HG03457 (cell line): ENCODE results near the gene FHL2.
"Not testable (repeated sequence)": the region's sequence is repeated elsewhere in the genome, so short reads cannot be mapped to it uniquely, and the experiment has no call there.

Experiments
- ATAC-seq: cut with Tn5 transposase; IDR thresholded peaks from one replicate; pipeline ENCODE4 v1.9.1; 2021; ENCODE audit warnings: moderate number of reproducible peaks; ENCODE audit not compliant: unreplicated experiment

FHL2 gene

DNA sequence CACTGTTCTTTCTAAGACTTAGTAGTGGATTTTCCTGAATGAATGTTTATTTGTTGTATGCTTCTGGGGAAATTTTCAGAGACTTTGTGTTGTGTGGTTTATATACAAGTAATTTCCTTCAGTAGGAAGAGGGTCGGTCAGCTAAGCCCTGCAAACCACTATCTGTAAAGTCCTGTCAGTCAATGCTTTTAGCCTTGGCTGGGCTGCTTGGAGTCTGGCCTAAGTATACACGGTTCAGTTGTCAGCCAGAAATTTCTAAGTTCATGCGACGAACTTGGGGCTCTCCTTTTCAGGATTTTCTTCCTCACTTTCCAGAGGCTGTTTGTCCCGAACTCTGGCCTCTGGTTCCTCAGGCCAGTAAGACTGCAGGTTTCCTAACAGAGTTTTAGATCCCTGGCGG, 40.3 kb downstream of the FHL2 start:
- no peak for ATAC-seq

DNA sequence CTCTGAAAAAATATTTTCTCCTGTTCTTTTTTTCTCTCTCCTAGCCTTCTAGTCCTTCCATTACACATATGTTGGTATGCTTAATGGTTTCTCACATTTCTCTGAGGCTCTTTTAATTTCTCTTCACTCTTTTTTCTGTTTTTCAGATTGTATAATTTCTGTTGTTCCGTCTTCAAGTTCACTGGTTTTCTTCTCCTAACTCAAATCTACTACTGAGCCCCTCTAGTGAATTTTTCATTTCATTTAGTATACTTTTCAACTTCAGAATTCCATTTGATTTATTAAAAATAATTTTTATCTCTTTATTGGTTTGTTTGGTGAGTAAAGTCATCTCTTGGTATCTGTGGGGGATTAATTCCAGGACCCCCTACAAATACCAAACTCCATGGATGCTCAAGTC, 41.7 kb downstream of the FHL2 start:
- ATAC-seq: no peak

DNA sequence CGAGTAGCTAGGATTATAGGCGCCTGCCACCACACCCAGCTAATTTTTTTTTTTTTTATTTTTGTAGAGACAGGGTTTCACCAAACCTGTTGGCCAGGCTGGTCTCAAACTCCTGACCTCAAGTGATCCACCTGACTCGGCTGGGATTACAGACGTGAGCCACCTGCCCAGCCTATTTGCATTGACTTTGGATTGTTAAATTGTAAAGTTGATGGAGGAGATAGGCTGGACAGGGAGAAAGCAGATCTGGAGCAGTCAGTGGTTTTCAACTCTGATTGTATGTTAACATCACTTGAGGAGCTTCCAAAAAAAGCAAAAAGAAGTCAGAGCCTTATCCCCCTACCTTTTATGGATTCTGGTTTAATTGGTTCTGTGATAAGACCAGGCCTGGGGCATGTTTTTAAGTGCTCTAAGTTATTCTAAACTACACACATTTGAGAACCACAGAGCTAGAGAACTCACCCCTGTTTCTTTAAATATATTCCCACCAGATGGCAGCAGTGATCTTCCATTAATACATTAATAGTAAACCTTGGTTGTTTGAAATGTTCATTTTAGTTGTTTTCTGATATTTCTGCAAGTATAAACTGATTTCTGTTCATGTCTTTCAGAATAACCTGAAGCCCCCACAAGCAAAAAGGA, 54.0 kb downstream of the FHL2 start:
- ATAC-seq: no peak

DNA sequence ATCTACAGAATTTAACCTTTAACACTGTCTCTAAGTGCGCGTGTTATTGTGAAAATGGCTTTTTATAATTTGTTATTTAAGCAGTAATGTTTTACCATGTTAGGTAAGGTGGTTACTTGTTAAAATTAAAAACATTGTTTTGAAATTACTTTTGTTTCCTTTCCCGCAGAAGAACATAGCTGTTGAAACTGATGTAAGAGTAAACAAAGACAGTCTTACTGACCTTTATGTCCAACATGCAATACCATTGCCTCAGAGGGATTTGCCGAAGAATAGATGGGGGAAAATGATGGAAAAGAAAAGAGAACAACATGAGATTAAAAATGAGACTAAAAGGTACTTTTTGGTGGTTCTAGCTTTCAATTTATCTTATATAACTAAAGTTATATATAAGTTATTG, 59.4 kb downstream of the FHL2 start:
- no peak for ATAC-seq

DNA sequence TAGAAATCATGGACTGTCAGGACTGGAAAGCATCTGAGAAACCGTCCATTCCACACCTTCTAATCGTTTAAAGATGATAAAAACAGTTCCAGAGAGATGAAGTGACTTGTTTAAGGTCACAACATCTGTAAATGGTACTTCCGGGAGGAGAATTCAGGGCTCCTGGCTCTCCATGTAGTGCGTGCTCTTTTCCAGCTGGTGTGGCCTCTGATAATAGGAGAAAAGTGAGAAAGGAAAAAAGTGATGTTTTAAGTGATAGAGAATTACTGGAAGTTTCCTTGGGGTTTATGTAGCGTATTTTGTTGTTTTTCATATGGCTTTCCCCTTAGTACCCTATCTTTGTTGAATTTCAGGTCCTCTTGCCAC, 60.8 kb downstream of the FHL2 start:
- ATAC-seq: peak; percentile 11

DNA sequence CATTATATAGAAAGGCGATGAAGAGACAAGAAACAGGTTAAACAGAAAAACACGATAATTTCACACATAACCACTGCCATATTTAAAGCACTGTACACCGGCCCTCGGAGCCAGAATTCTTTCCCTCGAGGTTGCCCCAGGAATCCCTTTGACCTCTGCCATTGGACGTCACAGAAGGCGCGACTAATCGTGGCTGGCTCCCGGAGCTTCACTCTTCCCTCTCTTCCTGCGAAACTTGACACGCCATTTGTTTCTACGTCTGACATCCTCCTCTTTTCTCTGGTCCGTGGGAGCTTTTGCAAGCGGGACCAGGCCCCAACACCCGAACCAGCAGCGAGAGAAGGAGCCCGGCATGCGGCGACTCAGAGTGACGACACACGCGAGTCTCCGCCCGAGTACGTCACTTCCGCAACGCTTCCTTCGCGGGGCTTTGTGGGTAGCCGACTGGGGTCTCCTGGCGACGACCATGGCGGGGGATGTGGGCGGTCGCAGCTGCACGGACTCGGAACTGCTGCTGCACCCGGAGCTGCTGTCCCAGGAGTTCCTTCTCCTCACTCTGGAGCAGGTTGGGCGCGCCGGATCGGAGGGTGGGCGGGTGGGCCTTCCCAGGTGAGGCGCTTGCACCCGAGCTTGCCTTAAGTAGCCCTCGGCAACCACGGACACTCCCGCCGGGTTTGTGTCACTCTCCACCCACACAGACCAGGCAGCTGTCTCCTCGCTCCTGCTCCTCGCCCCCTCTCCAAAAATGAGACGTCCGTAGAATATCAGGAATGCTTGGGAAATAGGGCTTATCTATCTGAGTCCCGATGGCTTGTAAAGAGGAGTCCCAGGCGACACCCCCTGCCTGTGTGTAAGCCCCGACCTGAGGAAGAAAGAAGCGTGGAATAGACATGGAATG, 61.5 kb downstream of the FHL2 start, which contains the start of gene C2orf49:
TSS of gene C2orf49 (plus strand) at position 419 of the 898 bp plus-strand sequence. CDS start at position 467, 48 bp downstream.
- peak; percentile 77 for ATAC-seq

DNA sequence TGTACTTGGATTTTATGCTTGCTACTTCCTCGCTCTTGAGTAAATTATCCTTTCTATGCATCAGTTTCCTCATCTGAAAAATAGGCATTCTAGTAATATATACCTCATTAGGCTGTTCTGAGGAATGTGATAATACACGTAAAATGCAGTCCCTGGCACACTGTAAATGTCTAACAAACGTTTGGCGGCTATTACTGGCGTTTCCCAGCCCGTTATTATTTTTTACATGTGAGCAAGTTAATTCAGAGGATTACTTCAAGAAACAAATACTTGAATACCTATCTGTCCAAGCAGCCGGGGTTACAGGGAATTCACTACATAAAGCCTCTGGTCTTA, 62.1 kb downstream of the FHL2 start:
- ATAC-seq: no peak

DNA sequence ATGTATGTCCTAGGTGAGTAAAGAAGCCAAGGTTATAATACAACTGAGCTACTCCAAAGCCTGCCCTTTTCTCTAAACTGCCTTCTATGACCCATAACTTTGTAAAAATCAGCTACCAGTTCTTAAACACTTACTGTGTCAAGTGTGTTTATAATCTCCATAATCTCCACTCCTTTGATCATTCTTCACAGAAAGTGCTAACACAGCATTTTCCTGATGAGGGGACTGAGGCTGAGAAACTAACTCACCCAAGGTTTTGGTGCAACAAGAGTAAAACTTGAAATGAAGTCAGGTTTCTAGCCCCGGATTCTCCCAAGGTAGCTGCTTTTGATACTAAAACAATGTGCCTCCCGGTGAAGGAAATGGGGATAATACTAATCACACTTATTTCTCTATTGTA, 63.4 kb downstream of the FHL2 start:
- no peak for ATAC-seq

DNA sequence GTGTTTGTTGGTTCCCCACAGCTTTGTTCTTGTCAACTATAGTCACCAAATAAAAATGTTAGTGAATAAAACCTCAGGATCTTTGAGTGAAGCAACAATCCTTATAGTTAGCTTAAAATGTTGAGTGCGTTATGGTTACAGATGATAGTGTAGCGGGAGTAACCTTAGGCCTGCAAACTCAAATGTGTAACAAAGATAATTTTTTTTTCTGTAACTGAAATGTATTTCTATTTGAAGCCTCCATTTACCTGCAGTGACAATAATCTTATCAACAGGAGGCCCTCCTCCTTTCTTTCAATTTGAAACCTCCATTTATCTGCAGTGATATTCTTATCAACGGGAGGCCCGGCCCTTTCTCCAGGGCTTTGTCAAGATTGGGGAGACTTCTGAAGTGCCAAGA, 64.6 kb downstream of the FHL2 start:
- ATAC-seq: no peak

DNA sequence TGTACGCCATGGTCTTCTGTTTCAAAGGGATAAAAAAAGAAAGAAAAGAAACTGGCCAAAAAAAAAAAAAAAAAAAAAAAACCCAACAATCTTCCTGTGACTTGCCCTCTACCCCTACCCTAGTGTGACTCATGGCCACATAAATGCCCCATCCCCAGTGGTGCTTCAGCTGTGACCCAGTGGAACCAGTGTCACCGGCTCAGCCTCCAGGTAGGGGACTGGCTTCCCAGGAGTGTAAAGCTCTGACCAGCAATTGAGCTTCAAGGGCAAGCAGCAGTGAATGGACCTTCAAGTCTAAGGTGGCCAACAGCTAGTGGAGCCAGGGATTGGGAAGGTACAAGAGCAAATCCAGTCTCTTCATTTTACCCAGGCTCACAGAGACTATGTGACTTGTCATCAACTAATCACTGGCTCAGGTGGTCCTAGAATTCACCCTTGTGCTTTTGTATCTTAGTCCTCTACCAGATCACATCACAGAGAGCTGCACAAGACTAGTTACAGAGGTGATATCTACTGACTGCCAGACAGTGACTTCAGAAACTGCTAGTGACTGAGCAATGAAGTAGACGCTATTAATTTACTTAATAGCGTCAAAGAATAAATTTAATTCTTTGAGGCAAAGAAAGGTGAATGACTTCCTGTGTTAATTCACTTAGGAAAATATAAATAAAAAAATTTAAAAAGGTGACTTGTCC, 68.0 kb downstream of the FHL2 start:
- ATAC-seq: no peak

DNA sequence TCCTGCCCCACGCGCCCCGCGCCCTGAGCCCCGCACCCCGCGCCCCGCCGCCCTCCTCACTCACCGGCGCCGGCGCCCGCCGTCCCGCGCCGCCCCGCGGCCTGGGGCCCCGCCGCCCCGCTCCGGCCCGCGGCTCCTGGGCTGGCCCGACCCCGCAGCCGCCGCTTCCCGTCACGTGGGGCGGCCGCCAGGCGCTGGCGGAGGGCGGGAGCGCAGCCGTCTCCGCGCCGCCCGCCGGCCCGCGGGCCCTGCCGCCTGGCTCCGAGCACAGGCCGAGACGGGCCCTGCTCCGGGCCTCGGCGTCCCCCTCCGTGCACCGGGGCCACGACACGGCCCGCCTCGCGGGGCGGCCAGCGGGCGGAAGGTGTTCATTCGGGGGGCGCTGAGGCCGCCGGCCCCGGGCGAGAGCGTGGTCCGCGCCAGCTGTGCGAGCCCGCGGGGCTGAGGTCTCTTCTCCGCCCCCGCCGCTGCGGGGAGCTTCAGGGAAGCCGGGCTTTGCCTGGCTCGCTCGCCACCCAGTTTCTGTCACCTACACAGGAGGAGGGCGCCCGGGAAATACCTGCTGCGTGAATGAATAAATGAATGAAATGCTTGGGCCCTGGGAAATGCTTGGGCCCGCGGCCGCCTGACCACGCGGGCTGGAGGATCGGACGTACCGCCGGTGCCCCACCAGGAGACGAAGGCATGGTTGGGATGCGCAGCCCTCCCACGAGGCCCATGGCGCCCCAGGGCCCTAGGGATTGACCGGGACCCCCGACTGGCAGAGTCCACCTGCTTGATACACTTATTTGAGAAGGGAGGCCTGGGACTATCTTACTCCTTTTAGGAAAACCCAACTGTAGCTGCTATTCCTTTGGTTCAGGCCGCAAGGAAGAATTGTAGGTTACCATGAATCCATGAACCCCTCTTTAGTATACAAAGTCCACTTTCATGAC, 69.0 kb downstream of the FHL2 start, which contains the start of gene TGFBRAP1:
TSS of gene TGFBRAP1 (minus strand) at position 175 of the 935 bp plus-strand sequence. CDS start 21,434 bp downstream, outside the sequence.
- peak; percentile 56 for ATAC-seq

DNA sequence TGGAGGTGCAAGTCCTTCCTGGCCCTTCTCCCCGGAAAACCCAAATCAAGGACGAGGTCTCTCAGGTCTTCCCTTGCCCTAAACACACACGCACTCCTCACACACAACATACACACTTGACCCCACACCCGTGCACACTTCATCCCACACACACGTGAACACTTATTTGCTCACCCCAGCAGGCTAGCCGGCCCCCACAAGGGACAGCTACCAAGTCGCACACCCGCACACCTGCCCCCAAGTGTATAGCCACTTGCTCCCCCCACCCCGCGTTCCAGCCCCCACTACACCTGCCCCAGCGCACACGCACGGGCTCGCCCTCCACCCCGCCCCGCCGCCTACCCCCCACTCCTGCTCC, 69.7 kb downstream of the FHL2 start:
- ATAC-seq: no peak

DNA sequence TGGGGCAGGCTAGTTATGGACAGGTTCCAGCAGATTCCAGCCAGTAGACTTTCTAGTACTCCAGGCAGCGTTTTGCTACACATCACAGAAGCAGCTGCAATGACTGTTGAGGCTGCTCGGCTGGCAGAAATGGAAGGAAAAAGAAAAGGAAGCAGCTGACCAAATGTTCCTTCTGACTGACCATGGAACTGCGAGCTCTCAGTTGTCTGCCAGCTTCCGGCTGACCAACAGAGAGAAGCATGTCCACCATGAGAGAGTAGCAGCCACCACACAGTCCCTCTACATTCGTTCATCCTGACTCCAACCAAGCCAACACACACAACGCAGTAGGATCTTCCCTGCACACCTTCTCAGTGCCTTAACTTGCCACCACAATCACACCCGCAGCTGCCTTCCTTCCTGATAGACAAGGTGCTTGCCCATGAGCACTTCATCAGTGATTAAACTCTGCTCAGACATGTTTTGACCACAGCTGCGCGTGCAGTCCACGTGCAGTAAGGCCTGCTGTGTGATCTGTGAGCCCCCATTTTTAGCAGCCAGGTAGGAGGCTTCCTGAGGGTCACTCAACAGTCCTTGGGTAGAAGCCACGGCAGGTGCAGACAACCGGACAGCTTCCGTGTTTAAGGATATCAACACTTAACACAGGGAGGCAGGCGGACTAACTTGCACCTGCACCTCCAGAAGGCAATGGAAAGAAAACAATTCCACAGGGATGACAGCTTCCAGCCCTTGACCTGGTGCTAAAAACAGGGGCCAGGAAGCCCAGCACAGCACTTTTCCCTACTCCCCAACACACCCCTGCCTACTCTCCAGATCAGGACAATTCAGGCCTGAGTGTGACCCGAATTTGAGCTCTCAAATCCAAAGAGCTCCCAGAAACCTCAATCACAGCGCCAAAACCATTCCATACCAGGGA, 70.3 kb downstream of the FHL2 start:
- ATAC-seq: no peak

DNA sequence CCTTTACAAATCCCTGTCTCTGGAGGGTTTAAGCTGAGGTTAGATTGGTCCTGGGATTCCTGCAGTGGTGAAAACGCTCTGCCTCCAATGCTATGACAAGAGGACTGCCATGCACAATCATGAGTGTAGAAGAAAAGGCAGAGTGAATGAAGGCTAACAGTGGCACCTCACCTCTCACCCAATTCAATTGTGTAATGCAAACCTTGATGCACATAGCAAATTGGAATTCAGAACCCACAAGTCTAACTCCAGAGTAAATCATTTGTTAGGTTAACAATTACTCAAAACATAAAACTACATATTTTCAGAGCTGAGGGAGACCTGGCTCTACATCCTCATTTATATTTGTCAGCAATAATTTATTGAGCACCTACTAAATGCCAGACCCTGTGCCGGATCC, 71.2 kb downstream of the FHL2 start:
- no peak for ATAC-seq

DNA sequence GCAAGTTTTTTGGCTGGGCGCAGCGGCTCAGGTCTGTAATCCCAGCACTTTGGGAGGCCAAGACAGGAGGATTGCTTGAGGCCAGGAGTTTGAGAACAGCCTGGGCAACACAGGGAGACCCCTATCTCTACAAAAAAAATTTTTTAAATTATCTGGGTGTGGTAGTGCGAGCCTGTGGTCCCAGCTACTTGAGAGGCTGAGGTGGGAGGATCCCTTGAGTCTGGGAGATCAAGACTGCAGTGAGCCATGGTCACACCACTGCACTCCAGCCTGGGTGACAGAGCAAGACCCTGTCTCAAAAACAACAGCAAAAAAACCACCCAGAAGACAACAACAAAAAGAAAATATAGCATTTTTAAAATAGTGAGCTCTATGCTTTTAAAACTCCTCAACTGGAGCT, 71.6 kb downstream of the FHL2 start:
- ATAC-seq: not testable (repeated sequence)

DNA sequence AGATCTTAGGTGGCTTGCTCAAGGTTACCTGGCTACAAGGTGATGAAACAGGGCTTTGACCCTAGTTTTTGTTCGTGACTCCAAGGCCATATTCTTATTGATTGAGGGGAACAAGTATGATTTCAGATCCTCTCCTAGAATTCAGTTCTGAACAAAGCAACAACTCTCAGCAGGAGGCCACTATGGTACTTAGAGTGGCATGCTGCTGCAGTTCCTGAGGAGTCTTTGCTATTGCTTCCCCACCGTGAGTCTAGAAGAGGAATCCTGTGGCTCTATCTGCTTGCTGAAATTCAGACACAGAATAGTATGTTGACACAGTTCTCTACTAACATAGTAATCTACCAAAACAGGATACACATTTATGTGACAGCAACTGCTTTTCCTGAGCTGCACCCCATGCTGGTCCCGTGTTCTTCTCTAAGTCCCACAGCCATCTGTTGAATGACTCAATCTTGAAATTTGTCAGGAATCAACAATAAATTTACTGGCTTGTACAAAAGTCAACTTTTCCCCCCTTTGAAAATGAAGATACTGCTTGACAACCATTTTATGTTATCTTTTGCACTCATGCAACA, 73.4 kb downstream of the FHL2 start:
- ATAC-seq: no peak

DNA sequence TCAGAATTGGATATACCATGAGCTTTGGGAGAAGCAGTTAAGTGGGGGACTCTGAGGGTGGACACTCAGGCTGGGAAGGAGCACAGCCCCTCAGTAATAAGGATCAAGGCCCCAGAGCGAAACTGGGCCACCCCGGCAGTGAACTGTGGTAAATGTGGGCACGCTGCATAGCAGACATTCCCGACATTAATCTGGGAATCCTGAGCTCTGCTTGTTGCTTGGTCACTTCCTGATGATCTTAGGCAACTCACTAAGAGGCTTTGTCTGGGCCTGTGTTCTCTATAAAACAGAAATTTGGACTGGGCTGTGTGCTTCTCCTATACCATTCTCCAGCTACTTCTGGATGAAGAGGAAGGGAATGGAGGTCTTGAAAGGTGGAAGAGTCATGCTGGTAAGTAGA, 74.1 kb downstream of the FHL2 start:
- ATAC-seq: no peak

DNA sequence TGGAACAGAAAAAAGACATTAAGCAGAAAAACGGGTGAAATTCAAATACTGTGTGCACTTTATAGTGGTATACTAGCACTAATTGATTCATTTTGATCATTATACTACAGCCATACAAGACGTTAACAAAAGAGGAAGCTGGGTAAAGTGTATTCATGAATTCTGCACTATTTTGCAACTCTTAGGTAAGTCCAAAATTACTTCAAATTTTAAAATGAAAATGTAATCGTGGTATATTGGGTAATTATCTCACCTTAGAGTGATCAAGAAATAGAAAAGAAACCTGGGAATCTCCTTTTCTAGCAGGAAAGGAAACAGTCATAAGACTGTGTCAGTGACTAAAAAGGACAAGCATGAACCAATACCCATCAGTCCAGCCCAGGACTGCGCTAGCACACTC, 74.8 kb downstream of the FHL2 start:
- ATAC-seq: no peak

DNA sequence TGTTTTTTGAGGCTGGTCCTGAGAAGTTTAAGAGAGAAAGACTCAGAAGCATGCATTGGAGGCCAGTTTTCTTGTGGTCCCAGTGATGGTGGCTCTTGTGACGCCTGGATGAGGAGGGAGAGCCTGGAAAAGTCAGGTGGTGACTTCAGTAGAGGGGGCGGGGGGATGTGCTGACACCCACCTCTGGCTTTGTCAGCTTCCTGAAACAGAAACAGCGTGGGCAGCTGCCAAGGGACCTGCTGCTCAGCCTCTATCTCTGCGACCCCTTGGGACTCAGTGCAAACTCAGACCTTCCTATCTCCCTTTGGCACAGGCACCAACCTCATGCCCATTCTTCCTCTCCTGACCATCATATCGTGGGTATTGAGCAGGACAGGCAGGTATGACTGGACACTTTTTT, 75.7 kb downstream of the FHL2 start:
- ATAC-seq: no peak
